HG03378 (cell line): ENCODE data around the gene CCNJL.
"Not testable (repeated sequence)": the region's sequence is repeated elsewhere in the genome, so short reads cannot be mapped to it uniquely, and the experiment has no call there.

Experiments used
- ATAC-seq: cut with Tn5 transposase; IDR thresholded peaks from one replicate; pipeline ENCODE4 v1.9.1; 2021; ENCODE audit warnings: mild to moderate bottlenecking, moderate library complexity; ENCODE audit not compliant: unreplicated experiment

CCNJL gene

GRCh38 chr5:160266752-160267345 lies 45.5 kb downstream of the CCNJL start:
- ATAC-seq = no peak

DNA sequence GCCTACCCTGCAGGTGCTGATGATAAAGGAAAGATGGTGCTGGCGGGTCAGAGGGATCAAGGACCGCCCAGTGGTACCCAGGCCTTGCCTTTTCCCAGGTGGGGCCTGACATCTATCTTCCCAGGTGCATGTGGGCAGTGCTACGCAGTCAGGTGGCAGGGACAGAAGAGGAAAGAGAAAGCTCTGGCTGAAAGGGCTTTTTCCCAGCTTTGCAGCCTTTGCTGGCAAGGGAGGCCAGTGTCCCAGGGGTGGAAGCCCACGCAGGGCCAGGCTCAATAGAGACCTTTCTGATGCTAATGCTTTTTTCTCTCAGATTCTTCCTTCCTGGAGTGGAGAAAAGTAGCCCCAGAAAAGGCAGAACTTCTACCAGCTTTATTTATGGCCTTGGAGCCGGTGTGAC lies 46.3 kb downstream of the CCNJL start:
- no peak for ATAC-seq

- no peak for ATAC-seq
Measured at GRCh38 chr5:160263326-160263855, 49.0 kb downstream of the CCNJL start.

DNA sequence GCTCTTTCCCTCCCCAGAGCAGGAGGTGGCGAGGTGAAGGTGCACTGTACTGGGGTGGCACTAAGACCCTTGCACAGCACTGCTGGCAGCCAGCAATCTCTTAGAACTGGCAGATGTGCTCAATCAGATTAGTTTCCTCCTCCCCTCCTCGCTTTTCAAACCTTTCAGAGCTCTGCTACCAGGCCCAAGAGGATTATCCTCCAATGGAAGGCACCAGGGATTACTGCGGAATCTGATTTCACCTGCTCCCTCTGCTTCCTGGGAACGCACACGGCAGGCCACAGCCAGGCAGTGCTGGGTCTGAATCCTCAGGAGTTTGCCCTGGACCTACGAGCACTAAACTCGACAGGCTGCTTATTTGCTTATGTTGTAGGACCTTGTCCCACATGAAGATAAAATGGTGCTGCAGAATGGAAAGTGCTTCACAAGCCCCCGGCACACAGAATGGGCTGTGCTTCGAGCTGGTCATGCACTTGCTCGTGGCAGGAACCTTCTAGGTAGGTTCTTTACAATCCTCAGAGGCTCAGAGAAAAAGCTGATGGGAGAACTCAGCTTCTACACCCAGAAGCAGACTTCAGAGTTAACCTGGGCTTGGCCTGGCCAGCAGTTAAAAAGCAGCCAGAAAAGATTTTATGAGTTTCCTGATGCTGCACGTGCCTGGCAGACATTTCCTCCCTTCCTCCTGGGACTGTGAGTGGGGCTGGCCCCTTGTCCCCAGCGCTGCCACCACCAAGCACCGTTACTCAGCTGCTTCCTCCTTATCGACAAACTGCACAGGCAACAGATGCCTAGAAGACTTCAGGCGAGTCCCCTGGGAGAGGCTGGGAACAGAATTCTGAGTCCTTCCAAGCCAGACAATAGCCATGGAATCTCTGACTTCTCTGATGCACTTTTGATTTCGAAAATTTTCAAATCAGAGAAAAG lies 50.0 kb downstream of the CCNJL start:
- no peak for ATAC-seq

DNA sequence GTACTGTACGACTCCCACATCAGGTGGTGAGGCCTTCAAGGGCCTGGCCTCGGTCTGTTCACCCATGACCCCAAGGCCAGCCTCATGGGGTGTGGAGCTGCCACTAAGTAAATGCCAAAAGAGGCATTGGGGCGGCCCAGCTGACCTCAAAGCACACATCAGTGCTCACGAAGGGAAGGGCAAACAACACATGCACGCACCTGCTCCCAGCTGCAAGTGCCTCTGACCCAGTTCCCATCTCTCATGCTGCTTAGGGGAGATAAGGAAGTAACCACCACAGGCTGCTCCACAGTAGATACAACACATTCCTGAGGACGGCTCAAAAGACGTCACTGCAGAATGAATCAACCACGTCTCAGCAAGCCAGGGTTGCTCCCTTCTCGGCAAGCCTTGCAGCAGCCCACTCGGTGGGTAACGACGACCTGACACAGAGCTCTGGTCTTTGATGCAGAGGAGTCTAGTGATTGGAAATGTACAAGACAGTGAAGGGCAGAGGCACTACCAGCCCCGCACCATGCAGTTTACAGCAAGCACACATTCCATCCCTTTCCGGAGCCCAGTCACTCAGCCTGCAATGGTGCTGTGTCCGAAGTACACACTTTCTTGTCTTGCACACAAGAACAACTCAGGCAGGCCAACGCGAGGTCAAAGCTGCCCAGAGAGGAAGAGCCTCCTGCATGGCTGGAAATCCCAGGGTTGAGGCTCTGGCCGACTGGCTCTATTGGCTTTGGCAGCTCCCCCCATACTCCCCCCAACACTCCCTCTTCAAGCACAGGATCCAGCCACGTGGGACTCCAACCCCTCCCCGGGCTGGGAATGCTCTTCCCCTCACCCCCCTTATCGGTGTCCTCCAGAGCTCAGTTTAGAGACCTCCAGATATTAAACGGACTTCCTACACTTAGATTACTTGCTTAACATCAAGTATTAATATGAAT lies 51.2 kb downstream of the CCNJL start:
- peak; percentile 57 for ATAC-seq

DNA sequence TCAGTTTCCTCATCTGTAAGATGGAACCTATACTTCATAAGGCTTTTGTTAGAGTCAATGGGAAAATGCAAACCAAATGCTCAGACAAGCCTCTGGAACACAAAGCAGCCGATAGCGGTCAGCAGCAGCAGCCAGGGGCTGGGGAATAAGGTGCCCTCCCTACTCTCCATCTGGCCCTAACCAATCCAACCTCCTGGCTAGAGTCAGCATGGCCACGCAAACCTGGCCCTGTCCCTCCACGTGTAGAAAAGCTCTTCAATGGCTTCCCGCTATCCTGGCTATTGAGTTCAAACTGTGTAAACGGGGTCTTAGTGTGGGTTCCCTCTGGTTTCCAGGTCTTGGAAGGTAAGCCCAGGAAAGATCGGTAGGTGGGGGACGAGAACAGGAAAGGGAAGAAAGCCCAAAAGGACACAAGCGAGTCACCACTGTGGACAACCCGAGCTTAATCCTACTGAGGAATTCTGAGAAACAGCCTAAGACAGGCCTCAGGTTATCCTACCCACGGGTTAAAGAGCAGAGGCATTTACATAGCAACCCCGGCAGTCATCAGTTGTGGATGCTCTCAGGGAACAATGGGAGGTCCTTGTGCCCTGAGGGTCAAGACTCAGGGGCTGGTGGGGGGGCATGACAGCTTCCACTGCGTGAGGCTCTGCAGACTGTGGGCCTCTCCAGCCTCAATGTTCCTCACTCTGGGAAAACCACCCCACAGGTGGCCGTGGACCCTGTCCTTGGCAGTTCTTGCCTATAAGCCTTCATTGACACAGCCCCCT lies 52.2 kb downstream of the CCNJL start:
- no peak for ATAC-seq

DNA sequence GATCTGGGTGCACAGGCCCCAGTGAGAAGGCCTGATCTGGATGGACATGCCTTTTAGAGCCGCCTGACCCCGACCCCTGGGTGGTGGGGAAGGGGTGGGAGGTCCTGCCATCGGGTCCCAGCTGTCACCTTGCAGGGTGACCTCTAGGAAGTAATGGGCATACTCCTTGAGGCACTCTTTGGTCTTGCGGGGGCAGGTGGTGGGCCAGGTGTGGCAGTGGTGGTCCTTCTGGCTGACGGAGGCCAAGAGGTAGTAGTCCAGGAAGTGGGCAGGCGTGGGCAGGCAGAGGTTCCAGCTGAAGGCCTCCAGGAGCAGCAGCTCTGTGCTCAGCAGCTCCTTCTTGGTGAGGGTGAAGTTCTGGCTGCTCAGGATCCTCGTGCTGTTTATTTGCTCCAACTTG lies 53.0 kb downstream of the CCNJL start:
- no peak for ATAC-seq

DNA sequence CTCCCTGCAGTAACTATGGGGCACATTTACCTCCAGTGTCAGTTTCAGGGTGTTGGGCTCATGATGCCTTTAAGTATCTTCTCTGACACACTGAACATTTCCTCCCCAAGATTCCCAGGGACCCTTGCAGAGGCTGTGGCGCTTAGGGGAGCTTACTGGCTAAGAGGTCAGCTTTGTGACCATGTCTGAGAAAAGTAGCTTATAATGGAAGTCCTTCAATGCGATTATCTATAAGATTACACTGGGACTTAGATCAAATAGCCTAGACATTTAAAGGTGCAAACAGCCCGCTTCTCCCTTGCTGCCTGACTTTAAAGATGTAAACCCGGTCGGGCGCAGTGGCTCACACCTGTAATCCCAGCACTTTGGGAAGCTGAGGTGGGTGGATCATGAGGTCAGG lies 57.7 kb downstream of the CCNJL start:
- no peak for ATAC-seq

DNA sequence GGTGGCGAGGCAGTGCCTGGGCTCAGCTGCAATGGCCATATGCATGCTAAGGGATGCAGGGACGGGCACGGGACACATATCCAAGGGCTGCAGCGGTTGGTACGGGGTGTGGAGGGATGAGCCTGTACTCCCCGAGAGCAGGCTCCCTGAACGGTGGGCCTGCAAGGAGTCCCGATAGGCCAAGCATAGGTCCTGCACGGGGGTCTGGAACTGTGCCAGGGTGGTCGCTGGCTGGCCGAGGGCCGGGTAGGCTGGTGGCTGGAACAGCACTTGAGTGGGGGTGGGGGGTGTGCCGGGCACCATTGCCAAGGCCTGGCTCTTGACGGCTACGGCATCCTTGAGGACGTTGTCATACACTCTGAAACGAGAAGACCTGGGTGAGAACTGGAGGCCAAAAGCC lies 58.9 kb downstream of the CCNJL start:
- ATAC-seq = no peak

GRCh38 chr5:160252916-160253315 lies 59.4 kb downstream of the CCNJL start:
- no peak for ATAC-seq

DNA sequence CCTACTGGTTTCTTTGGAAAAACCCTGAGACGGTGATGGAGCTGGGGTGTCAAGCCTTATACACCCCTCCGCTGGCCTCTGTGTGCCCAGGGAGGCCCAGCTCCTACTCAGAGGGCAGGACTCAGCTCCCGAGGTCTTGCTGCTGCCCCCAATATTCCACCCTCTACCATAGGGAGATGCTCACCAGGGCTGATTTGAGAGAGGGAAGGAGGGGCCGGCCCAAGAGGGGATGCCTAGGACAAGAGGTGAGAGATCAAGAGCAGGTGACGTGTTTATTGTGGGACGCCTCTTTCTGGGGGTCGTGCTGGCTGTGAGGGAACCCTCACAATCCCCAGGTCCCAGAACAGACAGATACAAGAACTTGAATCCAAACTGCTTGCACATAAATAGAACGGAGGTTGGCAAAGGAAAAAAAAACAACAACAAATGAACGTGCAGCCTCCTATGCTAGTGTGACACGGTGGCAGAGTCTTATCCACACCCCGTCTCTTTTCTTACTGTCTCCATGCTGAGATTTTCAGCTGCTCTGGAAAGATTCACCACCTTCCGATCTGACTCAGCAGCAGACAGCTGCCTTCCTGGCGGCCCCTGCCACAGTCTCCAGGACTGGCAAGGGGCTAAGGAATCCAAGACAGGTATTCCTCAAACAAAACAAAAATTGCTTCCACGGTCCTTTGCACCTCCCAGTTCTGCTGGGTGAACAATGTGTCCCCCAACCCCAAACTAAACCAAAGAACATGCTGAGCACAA lies 60.8 kb downstream of the CCNJL start:
- no peak for ATAC-seq

DNA sequence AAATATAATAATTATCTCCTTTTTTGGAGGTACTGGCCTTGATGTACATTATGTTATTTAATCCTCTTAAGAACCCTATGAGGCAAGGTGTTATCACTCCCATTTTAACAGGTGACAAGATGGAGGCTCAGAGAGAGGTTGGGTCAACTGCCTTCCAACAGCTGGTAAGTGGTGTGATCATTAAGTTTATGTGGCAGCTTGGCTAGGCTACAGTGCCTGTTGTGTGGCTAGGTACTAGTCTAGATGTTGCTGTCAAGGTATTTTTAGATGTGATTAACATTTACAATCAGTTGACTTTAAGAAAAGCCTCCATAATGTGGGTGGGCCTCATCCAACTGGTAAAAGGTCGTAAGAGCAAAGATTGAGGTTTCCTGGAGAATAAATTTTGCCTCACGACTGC lies 61.5 kb downstream of the CCNJL start:
- ATAC-seq = no peak

DNA sequence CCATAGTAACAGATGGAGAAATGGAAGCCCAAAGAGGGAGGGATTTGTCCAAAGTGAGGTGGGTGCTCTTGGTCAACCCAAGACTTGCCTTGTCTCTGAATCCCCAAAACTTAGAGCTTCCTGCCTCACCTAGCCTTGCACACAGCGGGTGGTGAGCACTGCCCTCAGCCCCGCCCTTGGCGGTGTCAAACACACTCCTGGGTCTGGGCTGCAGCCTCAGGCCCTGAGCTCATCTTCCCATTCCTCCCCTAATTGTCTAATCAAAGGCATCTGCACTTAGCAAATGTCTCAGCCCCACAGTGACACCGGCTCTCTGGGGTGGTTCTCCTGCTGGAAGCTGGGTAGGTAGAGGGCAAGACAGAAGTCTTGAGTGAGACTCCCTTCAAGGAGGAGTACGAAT lies 62.1 kb downstream of the CCNJL start:
- no peak for ATAC-seq

- not testable (repeated sequence) for ATAC-seq
Measured at GRCh38 chr5:160249570-160249969, 62.8 kb downstream of the CCNJL start.

DNA sequence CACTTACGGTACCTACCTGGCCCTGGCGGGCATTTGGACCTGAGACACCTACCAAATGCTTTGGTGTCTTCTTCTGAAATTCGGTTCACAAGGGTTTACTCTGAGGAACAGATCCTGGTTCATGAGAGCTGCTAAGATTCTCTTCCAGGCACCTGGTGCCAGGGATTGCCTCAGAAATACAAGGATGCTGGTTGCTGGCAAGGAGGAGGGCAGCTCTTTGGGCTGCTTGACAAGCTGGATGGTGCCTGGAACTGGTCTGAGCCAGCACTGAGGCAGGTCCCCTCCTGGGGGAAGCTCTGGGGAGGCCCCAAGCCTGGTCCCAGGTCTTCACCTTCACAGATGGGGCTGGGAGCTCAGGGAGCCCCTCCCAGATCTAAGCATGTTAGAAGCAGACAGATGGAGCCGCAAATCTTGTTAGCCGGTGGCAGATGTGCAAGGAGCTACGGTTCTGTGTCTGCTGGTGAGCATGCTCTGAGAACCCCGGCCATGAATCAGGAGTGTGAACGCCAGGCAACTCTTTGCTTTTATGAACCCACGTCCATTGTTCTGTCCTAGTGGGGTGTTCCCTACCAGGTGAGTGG lies 66.8 kb downstream of the CCNJL start:
- no peak for ATAC-seq

DNA sequence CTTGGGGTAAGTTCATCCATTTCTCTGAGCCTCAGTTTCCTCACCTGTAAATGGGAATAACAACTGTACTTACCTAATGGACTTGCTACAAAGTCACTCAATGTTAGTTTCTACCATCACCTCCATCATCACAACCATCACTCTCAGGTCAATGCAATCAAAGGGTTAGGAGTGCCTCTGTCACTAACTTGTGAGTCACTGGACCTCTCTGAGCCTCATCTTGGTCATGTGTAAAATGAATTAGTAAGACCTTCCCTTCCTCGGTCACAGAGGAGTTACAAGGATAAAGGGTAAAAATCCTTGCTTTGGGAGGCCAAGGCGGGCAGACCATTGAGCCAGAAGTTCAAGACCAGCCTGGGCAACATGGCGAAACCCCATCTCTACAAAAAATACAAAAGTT lies 70.2 kb downstream of the CCNJL start:
- no peak for ATAC-seq

DNA sequence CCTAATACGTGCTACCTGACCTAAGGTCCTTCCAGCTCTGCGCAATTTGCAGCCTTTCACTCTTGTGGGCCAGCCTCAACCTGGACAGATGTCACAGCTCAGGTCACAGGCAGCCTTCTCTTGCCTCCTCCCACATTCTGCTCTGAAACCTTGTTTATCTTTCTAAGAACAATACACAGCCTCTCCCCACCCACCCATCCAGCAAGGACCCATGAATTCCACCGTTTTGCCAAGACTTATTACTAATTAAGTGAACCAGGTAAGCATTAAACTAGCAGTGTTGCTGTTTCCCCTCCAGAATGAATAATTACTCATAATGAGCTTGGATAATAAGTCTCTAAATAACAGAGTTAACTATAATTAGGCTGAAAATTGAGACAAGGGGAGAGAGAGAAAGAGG lies 72.0 kb downstream of the CCNJL start:
- no peak for ATAC-seq

DNA sequence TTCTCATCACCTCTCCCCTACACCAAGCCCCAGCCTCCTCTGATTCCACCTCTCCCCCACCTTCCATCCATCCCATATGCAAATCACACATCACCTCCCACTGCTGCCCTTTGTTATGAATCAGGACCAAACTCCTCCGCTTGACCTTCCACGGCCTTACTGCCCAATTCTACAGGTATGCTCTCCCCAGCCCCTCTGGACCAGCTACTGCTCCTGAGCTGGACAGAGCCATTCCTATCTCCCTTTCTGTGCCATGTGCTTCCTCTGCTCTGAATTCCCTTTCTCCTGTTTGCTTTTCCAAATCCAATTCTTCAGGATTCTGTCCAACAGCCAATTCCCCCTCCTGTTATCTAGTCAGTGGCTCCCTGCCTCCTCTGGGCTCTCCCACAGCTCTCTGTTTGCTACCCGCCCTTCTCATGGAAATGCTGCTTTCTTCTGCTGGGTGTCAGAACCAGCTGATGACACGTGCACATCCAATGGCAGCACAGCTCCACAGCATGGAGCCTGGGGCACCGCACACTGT lies 74.7 kb downstream of the CCNJL start:
- ATAC-seq = no peak

- no peak for ATAC-seq
Measured at GRCh38 chr5:160235731-160236130, 76.6 kb downstream of the CCNJL start.
